NCI-H2171 treated with DMSO at 0.1 percent for 48 hours (cell line): ENCODE measurements around the gene CPA4.
"Not testable (repeated sequence)": the region's sequence is repeated elsewhere in the genome, so short reads cannot be mapped to it uniquely, and the experiment has no call there.

Experiments used
- DNase-seq: peaks from one replicate; lab custom pipeline; 2025; lab: John Stamatoyannopoulos, UW

CPA4 gene

DNA sequence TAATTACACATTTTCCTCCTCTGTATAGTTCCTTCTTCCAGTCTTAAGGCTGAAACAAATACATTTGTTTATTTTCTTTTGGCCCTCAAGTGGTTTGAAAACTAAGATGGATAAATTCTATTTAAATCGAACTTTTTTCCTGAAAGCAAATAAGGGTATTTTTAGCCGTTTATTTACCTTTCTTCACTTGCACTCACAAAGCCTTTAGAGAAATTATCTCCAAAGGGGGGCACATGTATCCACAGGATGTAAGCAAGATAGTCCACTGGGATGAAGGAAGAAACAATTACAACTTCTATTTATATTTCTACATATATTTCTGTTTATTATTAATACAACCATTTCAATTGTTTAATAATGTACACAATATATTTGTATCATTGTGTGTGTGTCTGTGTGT, 10.2 kb downstream of the CPA4 start:
- no peak for DNase-seq

DNA sequence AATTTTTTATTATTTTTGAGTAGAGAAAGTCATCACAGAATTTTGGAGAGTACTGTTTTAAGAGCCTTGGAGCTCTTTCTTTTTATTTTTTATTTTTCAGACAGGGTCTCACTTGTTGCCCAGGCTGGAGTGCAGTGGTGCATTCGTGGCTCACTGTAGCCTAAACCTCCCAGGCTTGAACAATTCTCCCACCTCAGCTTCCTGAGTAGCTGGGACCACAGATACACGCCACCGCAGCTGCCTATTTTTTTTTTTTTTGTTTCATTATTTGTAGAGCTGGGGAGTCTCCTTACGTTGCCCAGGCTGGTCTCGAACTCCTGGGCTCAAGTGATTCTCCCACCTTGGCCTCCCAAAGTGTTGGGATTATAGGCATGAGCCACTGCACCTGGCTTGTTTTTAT, 10.6 kb downstream of the CPA4 start:
- no peak for DNase-seq

DNA sequence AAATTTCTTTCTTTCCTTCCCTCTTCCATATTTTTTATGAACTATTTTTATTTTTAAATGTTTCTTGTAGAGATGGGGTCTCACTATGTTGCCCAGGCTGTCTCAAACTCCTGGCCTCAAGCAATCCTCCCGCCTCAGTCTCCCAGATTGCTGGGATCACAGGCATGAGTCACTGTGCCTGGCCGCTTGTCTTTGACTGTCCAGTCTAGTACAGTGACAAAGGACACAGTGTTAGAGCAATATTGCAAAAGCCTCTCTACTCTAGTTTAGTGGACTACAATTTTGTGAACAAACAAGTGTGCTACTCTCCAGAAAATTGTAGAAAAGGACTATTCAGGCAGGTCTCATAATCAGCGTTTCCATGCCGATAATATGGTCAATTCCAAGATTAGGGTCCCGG, 11.0 kb downstream of the CPA4 start:
- DNase-seq, result no peak

DNA sequence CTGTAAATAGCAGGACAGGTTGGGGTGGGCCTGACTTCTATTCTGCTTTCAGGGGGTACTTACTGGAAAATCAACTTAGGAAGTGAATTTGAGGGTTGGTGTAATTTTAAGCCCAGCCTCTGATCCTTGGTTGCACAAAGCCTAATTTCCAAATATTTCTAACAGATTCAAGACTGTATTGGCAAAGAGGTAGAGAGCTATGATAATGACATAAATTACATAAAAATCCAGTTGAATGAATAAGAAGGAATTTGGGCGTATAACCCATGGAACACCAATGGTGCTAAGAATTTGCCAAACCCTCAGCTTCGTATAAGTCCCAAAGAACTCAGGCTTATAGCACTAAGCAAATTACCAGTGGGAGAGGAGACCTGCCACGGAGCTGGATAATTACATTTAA, 11.9 kb downstream of the CPA4 start:
- DNase-seq, result no peak

DNA sequence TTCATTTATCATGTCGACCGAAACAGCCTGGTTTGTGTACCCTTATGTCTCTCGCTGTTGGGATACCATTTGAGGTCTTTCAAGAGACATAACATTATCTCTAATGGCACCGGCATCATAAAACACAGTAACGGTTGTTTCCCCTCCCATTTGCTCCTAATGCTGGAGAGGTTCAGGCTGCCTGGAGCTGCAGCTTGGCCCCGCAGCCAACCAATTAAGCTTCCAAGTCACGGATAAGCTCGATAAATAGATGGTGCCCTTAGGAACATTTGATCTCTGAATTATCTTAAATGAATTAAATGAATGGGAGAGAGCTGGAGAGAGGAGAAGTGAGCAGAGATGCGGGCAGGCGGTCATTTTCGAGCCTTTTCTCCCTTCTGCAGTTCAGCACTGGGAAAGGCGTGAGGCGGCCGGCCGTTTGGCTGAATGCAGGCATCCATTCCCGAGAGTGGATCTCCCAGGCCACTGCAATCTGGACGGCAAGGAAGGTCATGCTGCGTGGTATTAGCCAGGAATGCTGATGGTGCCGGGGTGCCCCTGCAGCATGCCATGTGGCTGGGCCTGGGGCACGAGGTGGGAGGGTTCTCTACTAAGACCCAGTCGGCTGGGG, 12.6 kb downstream of the CPA4 start:
- no peak for DNase-seq

DNA sequence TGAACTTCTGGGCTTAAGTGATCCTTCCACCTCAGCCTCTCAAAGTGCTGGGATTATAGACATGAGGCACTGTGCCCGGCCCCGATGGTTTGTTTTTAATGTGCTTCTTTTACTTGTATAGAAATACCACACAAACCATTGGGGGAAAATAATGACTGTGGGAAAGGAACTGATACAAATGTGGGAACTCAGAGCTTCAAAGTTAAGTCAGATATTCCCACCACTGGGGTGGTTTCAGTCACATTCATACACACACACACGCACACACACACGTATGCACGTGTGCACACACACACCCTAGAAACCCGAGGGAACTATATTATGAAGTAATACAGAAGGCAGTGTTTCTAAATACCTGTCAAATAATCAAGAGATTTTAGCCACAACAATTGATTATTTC, 17.0 kb downstream of the CPA4 start:
- no peak for DNase-seq

DNA sequence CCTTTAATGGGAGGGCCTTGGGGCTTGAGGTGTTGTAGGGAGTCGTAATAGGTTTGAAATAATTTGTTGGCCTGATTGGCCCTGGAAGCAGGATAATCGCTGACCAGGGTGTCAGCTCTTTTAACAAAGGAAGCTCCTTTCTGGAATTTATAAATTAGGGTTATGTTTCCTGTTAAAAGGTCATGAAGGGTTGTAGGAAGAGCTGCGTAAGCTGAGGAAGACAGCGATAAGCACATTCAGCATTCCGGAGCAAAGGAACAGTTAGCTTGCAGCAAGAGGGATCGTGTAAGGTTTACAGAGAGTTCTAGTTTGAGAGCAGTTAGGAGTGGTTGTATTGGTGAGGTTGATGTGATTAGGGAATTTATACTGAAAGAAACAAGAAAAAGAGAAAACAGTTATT, 21.3 kb downstream of the CPA4 start:
- DNase-seq, result no peak

DNA sequence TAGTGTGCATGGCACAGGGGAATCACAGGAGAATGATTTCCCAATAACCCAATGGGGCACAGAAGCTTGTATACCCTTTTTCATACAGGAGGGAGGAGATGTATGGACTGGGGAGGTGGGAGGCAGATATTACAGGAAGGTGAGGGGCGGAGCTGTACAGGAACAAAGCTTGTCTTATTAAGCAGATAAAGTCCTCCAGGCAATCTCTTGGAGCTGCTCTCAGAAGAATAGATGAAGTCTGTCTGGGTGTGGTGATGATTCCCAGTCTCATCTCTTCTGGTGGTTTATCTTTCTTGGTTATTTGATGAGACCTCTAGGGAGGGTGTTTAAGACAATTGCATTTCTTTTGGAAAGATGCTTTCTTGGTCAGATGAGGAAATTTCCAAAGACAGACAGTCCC, 26.6 kb downstream of the CPA4 start:
- no peak for DNase-seq

DNA sequence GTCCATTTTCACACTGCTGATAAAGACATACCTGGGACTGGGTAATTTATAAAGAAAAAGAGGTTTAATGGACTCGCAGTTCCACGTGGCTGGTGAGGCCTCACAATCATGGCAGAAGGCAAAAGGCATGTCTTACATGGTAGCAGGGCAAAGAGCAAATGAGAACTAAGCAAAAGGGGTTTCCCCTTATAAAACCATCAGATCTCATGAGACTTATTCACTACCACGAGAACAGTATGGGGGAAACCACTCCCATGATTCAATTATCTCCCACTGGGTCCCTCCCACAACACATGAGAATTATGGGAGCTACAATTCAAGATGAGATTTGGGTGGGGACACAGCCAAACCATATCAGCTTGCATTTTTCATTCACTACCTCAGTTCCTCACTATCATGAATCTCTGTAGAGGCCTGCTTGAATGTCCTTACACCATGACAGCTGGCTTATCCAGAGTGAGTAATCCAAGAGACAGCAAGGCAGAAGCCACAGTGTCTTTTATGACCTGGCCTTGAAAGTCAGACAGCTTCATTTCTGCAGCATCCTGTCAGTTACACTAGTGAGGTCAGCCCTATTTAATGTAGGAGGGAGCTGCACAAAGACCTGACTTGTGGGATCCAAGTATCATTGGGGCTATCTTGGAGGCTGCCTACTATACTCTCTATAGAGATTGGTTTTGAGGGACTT, 28.7 kb downstream of the CPA4 start:
- not testable (repeated sequence) for DNase-seq

DNA sequence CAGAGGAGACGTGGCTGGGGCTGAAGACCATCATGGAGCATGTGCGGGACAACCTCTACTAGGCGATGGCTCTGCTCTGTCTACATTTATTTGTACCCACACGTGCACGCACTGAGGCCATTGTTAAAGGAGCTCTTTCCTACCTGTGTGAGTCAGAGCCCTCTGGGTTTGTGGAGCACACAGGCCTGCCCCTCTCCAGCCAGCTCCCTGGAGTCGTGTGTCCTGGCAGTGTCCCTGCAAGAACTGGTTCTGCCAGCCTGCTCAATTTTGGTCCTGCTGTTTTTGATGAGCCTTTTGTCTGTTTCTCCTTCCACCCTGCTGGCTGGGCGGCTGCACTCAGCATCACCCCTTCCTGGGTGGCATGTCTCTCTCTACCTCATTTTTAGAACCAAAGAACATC, 29.7 kb downstream of the CPA4 start:
- DNase-seq, result no peak

DNA sequence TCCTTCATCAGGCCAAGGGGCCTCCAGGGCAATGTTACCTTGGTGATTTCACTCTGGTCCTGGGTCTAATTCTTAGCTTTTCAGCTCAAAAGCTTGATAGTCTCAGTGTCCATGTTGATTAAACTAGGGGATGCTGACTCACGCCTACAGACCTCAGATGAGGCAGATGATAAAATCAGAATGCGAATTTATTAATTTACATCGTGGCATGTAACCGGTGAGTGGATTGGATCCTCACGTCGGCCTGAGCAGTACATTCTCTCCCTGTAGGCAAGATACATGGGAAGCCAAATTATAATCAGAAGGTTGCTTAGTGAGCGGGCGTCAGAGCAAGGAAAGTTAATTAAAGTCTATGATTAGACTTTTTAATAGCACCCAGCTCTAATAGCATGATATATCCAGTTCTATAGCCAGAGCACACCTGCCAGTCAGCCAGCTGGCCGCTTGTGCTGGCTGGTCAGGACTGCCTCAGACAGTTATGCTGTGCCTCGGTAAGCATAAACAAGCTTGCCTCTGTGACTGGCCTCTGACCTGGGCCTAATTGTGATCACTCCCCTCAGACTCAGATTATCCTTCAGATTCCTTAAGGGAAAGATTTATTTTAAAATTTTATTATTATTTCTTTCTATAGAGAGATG, 31.5 kb downstream of the CPA4 start:
- peak; percentile 51 for DNase-seq

DNA sequence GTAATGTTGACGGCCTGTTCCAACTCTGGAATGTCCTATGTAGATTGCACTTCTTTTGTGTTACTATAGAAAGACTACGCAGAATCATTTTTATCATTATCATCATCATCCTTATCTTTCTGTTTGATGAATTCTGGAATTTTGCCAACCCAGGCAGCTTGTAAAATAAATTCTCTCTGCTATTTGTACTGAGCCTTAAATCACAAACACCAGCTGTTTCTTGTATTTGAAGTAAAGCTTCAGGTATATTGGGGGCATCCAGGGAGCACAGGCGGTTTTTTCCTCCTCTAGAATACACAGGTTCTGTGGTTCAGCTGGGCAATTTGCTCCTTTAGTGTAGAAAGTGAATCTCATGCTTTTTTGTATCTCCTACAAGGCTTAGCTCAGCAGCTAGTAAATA, 36.7 kb downstream of the CPA4 start:
- peak; percentile 90 for DNase-seq

DNA sequence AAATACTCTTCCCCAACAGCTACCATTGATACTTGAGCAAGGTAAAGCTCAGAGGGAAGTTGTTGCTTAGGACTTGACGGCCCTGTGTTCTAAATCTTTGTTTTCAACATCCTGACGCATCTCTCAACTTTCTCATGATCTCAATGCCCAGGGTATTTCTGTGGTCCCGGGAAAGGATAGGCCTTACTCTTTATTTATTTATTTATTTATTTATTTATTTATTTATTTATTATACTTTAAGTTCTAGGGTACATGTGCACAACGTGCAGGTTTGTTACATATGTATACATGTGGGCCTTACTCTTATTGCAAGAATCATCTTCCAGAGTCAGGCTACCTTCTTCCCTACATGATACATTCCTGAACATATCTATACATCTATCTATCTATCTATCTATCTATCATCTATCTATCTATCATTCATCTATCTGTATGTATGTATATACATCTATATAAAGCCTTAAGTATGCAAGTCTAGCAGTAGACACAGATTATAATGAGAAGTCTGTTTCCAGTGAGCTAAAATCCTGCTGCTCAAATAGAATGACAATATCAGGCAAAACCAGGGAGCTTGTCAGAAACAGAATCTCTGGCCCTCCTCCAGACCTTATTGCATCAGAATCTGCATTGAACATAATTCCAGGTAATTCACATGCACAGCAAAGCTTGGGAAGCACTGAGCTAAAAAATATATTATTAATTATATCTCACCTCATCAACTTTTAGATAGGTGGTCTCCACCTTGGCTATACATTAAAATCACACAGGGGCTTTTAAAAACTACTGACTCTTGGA, 39.5 kb downstream of the CPA4 start:
- DNase-seq, result no peak

DNA sequence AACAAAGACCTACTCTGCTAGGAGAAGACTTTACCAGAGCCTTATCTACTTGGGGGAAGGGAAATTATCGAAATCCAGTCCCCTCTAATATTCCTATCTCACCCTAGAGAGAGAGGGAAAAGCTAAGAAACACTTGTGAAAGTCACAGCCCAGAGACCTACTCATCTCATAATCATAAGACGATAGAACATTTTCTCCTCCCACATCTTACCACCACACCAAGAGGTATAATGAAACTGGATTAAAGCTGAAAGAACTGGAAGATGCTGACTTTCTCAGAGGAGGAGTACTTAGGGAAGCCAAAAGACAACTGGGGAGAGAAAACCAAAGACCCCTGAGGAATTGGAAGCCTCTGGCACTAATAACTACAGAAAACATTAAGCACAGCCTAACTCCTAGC, 40.9 kb downstream of the CPA4 start:
- no peak for DNase-seq

DNA sequence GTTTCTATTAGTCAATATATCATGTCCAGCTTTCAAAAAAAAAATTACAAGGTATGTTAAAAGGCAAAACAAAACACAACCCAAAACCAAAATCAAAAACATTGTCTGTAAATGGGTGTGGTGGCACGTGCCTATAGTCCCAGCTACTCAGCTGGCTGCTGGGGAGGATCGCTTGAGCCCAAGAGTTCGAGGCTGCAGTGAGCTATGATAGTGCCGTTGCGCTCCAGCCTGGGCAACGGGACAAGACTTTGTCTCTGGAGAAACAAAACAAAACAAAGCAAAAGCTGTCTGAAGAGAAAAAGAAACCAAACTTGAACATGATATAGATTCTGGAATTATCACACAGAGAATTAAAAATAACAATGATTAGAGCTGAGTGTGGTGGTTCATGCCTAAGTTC, 41.3 kb downstream of the CPA4 start:
- no peak for DNase-seq

DNA sequence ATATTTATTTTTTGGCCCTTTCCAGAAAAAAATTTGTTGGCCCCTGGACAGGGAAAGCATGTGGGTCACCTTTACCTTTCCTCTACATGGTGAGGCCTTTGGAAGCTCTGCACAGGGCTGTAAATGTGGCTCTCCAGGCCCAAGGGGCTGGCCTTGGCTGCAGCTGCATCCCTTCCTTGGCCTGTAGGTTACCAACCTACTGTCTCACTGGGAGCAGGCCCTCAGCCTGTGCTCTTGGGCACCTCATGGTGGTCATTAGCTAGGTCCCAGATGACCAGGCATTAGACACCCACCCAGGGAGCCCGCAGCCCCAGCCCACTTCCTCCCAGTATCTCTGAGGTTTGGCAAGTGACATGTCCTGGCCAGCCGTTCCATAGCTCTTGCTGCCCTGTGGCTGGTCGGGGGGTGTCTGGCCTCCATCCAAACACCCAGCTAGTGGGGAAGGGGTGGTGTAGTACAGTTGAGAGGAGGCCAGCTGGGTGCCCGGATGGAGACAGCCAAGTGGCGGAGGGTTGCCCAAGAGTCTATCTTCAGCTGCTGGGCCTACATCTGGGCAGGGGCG, 44.5 kb downstream of the CPA4 start:
- no peak for DNase-seq

DNA sequence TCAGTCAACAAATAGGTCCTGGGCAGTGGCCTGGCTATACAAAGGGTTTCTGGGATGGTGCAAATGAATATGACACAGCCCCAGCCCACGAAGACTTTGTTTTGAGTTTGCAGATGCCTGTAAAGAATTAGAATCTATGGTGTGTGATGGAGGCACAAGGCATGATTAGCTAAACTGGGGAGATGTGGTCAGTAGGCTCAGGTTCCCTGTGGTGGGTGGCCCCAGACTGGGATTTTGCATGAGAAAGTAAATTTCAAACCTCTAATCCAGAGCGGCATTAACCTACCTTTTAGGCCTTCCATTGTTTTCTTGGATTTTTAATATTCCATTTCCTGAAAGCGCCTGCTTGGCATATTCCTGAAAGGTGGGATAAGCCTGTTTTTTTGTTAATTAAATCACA, 45.3 kb downstream of the CPA4 start:
- DNase-seq, result no peak

DNA sequence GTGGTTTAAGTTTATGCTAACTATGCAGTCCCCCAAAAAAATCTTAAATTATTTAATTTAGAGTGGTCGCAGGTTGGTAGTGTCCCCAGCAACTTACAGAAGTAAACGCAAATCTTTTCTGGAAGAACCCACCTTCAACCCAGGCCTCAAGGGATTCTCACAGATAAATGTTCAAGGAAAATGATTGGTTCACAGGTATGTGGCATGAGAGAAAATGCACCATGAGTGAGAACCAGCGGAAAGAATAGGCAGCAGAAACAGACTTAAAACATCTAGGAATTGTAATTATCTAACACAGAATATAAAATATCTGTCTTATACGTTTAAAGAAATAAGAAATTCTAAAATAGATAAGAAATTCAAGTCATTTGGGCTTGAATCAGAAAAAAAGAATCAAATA, 48.9 kb downstream of the CPA4 start:
- DNase-seq, result no peak

DNA sequence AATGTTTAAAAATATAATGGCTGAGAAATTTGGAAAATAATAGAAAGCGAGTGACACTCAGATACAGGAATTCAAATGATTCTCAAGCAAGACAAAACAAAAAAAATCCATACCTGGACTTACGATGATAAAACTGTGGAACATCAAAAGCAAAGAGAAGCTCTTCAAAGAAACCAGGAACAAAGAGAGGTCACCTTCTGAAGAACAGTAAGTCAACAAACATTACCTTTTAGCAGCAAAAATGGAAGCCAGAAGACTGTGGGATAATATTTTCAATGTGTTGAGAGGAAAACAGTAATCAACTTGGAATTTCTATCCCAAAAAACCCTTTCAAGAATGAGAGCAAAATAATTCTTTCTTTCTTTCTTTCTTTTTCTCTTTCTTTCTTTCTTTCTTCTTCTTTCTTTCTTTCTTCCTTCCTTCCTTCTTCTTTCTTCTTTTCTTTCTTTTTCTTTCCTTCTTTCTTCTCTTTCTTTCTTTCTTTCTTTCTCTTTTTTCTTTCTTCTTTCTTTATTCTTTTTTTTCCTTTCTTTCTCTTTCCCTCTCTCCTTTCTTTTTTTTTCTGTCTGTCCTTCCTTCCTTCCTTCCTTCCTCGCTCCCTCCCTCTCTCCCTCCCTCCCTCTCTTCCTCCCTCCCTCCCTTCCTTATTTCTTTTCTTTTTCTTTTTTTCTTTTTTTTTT, 49.9 kb downstream of the CPA4 start:
- no peak for DNase-seq

DNA sequence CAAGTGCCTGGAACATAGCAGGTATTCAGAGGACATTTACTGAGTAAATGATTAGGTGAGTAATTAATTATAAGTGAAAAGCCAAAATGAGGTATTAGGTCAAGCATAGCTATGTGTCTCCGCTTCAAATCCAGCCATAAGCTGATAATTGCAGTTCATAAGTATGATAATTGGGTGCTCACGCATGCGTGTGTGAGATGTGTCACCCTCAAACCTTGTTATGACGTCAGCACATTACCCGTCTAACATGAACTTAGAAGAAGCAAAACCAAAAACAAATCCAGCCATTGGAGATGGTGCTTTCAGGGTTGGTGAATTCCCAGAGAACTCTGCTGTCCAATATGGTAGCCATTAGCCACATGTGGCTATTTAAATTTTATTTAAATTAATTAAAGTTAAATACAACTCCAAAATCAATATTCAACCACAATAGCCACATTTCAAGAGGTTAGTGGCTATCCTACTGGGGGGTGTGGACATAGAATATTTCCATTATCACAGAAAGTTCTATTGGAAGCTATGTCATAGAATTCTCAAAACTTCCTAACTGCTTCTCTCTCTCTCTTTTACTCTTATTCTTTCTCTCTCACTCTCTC, 51.4 kb downstream of the CPA4 start, which contains the start of gene CPA5:
TSS of gene CPA5 (plus strand) at position 546 of the 596 bp plus-strand sequence. CDS start 1,670 bp downstream, outside the sequence.
- DNase-seq, result no peak

DNA sequence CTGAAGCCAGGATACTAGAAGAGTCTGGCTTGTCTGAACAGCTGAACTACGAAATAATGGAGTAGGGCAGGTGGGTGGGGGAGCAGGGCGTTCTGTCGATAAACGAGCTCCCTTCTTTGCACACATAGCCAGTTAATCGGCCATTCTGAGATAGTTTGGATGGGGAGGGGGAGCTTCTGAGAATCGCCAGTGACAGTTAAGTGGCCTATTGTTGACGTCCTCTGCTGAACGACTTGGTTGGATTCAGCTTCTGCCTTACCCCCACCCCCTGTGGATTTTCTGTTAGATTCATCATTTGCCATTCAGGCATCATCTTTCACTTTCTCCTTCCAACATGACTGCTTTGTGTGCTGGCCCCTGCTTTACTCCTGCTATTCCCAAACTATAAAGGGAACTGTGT, 52.2 kb downstream of the CPA4 start:
- peak; percentile 41 for DNase-seq
